Gastroesophageal sphincter (tissue), 3 donors: ENCODE data around the gene ARL14EP.

Experiments
- EP300 ChIP-seq: sonication (generic); formaldehyde crosslinking; IDR thresholded peaks from one replicate; pipeline ENCODE4 v1.6.1; 2017; ENCODE audit warnings: antibody characterized with exemption, mild to moderate bottlenecking
- POLR2A ChIP-seq, 2 donors: fragments of 450-650 bp; IDR thresholded peaks; one replicate each; pipeline ENCODE4 v1.6.1; 2017; ENCODE audit warnings: antibody characterized with exemption in 2 of 2, mild to moderate bottlenecking in 2 of 2, moderate library complexity in 1 of 2
- POLR2AphosphoS5 ChIP-seq: sonication (generic); formaldehyde crosslinking; IDR thresholded peaks from one replicate; pipeline ENCODE4 v1.6.1; 2017; ENCODE audit warnings: antibody characterized with exemption
- TF ChIP-seq, protein P1 (sequence below), 4 experiments: fragments of 200-600 bp in 2 of 4; fragments of 450-650 bp in 2 of 4; sonication (generic) in 1 of 4; IDR thresholded peaks; one replicate each; pipeline ENCODE4 v1.5.1; 2017 to 2019; ENCODE audit warnings: antibody characterized with exemption in 4 of 4, mild to moderate bottlenecking in 2 of 4, moderate library complexity in 2 of 4

DNA sequence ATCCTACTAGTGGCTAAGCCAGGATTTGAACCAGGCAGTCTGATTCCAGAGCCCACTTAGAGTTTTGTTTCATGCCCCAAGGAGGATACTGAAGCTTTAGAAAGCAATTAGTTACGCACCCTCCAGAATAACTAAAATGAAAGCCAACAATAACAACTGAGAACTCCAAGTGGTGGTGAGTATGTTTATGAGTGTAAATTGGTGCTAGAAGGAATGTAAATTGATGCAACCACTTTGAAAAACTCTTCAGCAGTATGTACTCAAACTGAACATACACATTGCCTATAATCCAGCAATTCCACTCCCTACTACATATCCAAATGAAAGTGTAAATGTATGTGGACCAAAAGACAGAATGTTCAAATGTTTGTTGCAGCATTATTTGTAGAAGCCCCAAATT is 6.7 kb upstream of the ARL14EP start:
- TF ChIP-seq, protein P1, sequence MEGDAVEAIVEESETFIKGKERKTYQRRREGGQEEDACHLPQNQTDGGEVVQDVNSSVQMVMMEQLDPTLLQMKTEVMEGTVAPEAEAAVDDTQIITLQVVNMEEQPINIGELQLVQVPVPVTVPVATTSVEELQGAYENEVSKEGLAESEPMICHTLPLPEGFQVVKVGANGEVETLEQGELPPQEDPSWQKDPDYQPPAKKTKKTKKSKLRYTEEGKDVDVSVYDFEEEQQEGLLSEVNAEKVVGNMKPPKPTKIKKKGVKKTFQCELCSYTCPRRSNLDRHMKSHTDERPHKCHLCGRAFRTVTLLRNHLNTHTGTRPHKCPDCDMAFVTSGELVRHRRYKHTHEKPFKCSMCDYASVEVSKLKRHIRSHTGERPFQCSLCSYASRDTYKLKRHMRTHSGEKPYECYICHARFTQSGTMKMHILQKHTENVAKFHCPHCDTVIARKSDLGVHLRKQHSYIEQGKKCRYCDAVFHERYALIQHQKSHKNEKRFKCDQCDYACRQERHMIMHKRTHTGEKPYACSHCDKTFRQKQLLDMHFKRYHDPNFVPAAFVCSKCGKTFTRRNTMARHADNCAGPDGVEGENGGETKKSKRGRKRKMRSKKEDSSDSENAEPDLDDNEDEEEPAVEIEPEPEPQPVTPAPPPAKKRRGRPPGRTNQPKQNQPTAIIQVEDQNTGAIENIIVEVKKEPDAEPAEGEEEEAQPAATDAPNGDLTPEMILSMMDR (IDR thresholded peaks at IDR 0.05), result no peak
- TF ChIP-seq POLR2AphosphoS5, result no peak
- no peak for TF ChIP-seq POLR2A (IDR thresholded peaks at IDR 0.05)
- TF ChIP-seq EP300, result no peak
